Measurements from ENCODE around the gene KLHL24.

DNA sequence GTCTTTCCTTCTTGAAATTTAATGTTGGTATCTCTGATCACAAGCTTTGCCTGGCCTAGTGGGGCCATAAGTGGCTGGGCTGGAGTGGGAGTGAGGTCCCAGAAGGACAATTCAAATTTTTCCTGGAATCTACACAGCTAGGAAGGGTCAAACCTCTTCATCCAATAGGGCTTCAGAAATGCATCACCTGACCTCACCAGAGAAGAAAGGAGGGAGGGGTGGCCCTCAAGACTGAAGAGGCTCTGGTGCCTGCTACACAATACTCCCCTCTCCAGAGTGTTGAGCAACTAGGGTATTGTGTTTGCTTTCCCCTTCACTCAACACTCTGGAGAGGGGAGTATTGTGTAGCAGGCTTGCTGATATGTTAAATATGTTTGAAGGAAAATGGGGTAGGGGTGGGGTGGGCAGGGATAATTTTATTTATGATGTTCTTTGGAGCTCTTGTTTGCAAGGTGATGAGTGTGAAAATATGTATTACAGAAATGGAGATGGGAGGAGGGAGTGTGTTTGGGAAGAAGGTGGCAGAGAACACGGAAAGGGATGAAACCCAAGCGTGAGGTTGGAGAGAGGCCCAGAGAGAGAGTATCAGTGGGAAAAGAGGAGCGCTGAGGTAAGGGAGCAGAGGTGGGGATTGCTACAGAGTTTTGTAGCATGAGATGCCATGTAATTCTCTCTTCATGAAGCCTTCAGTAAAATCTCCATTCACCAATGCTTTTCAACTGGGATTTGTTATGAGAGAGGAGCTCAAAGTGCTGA is 5.7 kb upstream of the KLHL24 start:
- TF ChIP-seq, protein P1, sequence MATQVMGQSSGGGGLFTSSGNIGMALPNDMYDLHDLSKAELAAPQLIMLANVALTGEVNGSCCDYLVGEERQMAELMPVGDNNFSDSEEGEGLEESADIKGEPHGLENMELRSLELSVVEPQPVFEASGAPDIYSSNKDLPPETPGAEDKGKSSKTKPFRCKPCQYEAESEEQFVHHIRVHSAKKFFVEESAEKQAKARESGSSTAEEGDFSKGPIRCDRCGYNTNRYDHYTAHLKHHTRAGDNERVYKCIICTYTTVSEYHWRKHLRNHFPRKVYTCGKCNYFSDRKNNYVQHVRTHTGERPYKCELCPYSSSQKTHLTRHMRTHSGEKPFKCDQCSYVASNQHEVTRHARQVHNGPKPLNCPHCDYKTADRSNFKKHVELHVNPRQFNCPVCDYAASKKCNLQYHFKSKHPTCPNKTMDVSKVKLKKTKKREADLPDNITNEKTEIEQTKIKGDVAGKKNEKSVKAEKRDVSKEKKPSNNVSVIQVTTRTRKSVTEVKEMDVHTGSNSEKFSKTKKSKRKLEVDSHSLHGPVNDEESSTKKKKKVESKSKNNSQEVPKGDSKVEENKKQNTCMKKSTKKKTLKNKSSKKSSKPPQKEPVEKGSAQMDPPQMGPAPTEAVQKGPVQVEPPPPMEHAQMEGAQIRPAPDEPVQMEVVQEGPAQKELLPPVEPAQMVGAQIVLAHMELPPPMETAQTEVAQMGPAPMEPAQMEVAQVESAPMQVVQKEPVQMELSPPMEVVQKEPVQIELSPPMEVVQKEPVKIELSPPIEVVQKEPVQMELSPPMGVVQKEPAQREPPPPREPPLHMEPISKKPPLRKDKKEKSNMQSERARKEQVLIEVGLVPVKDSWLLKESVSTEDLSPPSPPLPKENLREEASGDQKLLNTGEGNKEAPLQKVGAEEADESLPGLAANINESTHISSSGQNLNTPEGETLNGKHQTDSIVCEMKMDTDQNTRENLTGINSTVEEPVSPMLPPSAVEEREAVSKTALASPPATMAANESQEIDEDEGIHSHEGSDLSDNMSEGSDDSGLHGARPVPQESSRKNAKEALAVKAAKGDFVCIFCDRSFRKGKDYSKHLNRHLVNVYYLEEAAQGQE (IDR thresholded peaks at IDR 0.05; ENCODE audit: unreplicated experiment): no peak
- no peak for TF ChIP-seq CREB1 (CRISPR knock-in tag; IDR thresholded peaks at IDR 0.05; ENCODE audit: low read depth)
- TF ChIP-seq, protein P2, sequence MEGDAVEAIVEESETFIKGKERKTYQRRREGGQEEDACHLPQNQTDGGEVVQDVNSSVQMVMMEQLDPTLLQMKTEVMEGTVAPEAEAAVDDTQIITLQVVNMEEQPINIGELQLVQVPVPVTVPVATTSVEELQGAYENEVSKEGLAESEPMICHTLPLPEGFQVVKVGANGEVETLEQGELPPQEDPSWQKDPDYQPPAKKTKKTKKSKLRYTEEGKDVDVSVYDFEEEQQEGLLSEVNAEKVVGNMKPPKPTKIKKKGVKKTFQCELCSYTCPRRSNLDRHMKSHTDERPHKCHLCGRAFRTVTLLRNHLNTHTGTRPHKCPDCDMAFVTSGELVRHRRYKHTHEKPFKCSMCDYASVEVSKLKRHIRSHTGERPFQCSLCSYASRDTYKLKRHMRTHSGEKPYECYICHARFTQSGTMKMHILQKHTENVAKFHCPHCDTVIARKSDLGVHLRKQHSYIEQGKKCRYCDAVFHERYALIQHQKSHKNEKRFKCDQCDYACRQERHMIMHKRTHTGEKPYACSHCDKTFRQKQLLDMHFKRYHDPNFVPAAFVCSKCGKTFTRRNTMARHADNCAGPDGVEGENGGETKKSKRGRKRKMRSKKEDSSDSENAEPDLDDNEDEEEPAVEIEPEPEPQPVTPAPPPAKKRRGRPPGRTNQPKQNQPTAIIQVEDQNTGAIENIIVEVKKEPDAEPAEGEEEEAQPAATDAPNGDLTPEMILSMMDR (conservative IDR thresholded peaks at IDR 0.05; ENCODE audit: low read depth in 2 of 2): no peak
- no peak for TF ChIP-seq POLR2AphosphoS5 (IDR thresholded peaks at IDR 0.05; ENCODE audit: low read depth)
- TF ChIP-seq NANOG (IDR thresholded peaks at IDR 0.05; ENCODE audit: borderline replicate concordance): no peak
- TF ChIP-seq, protein P3, sequence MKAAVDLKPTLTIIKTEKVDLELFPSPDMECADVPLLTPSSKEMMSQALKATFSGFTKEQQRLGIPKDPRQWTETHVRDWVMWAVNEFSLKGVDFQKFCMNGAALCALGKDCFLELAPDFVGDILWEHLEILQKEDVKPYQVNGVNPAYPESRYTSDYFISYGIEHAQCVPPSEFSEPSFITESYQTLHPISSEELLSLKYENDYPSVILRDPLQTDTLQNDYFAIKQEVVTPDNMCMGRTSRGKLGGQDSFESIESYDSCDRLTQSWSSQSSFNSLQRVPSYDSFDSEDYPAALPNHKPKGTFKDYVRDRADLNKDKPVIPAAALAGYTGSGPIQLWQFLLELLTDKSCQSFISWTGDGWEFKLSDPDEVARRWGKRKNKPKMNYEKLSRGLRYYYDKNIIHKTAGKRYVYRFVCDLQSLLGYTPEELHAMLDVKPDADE (IDR thresholded peaks at IDR 0.05): no peak
- TF ChIP-seq EZH2phosphoT487 (IDR thresholded peaks at IDR 0.05; ENCODE audit: unreplicated experiment): no peak
